Body of pancreas (tissue), 4 donors: Measurements from ENCODE around the gene SAPCD2. TPM values are rescaled to one million over a fixed set of nuclear protein-coding genes. Genes with fewer than 3 reads are reported as not detected.

ENCODE experiments used
- ATAC-seq: fragments of 150-250 bp; one replicate; pipeline ENCODE4 v1.9.1; 2016
- DNase-seq, 4 donors: peaks; one replicate each; pipeline ENCODE4 v3.0.0-alpha.2; 2019
- H3K27ac ChIP-seq, 4 donors: fragments of 200-600 bp; sonication (generic); 1 replicate in 3 of 4; 2 replicates in 1 of 4; pipeline versions ENCODE4 v1.5.1 to v1.6.1; 2016 to 2019; ENCODE audit warnings: mild to moderate bottlenecking in 1 of 4, mixed read lengths in 1 of 4, moderate library complexity in 1 of 4
- H3K27me3 ChIP-seq, 2 donors: fragments of 200-600 bp; sonication (generic); one replicate each; pipeline ENCODE4 v1.6.0; 2016; ENCODE audit warnings: mild to moderate bottlenecking in 1 of 2
- H3K36me3 ChIP-seq, 2 donors: fragments of 200-600 bp; sonication (generic); replicated peaks in 1 of 2; 2 replicates each; pipeline ENCODE4 v1.5.1; 2016; ENCODE audit warnings: low read depth in 2 of 2; ENCODE audit not compliant: insufficient read depth in 1 of 2
- H3K4me1 ChIP-seq: fragments of 200-600 bp; sonication (generic); one replicate; pipeline ENCODE4 v1.6.0; 2016
- H3K4me3 ChIP-seq, 2 donors: fragments of 200-600 bp; sonication (generic); 1 replicate in 1 of 2; 2 replicates in 1 of 2; pipeline ENCODE4 v1.5.1; 2016 to 2019
- H3K9me3 ChIP-seq, 3 donors: fragments of 200-600 bp; sonication (generic); 1 replicate in 2 of 3; 2 replicates in 1 of 3; pipeline ENCODE4 v1.5.1; 2016
- POLR2A ChIP-seq, 3 donors: fragments of 450-650 bp; IDR thresholded peaks; one replicate each; pipeline ENCODE4 v1.6.1; 2016; ENCODE audit warnings: antibody characterized with exemption in 3 of 3, mild to moderate bottlenecking in 2 of 3
- WGBS, 2 donors: methylation state at CpG; one replicate each; pipeline ENCODE4 v1.1.5; 2017; 5-methylcytosine and 5-hydroxymethylcytosine counted together
- intact Hi-C: fragments of 100-400 bp; cut with DNase I; formaldehyde crosslinking; loops from one replicate; pipeline ENCODE4 v1.15.1; 2023
- total RNA-seq, 2 donors: library from RNA; depleted of rRNA; stranded (reverse); fragments of >200 nt; gene quantifications; one replicate each; pipeline ENCODE4 v1.1.0, GENCODE V29; 2016
- TF ChIP-seq, protein P1 (sequence below), 7 experiments: fragments of 450-650 bp in 4 of 7; fragments of 200-600 bp in 3 of 7; sonication (generic) in 3 of 7; IDR thresholded peaks; one replicate each; pipeline ENCODE4 v1.5.1; 2016 to 2019; ENCODE audit warnings: antibody characterized with exemption in 7 of 7

Gene SAPCD2
- total RNA-seq, 2 donors from 2014 or later, result 0.66 to 0.78 TPM

DNA sequence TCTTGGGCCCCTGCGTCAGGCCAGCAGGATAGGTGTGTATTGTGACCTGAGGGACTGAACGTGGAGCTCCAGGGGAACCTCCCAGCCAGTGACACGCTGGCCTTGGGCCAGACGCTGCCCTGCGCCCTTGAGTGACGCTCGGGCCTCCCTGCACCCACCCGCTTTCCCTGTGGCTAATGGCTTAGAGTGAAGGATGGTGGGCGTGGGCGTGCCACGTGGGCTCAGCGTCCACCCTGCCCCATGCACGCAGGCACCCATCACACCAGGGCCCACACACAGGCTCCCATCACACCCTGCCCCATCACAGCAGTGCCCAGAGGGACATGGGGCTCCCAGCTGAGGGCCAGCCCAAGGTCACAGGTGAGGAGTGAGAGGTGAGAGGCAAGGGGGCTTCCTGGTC is 33.3 kb downstream of the SAPCD2 start:
- Histone ChIP-seq H3K4me3 (no peak overlapping the region), H3K4me1 (peaks cover 13% of the 10 kb centered on the region), H3K36me3 (no peaks in the 10 kb centered on the region), H3K9me3 (no peaks in the 10 kb centered on the region), H3K27me3 (no peaks in the 10 kb centered on the region), H3K27ac (no peak overlapping the region)
- no peak for ATAC-seq
- no peak for TF ChIP-seq POLR2A (IDR thresholded peaks at IDR 0.05)
- TF ChIP-seq, protein P1, sequence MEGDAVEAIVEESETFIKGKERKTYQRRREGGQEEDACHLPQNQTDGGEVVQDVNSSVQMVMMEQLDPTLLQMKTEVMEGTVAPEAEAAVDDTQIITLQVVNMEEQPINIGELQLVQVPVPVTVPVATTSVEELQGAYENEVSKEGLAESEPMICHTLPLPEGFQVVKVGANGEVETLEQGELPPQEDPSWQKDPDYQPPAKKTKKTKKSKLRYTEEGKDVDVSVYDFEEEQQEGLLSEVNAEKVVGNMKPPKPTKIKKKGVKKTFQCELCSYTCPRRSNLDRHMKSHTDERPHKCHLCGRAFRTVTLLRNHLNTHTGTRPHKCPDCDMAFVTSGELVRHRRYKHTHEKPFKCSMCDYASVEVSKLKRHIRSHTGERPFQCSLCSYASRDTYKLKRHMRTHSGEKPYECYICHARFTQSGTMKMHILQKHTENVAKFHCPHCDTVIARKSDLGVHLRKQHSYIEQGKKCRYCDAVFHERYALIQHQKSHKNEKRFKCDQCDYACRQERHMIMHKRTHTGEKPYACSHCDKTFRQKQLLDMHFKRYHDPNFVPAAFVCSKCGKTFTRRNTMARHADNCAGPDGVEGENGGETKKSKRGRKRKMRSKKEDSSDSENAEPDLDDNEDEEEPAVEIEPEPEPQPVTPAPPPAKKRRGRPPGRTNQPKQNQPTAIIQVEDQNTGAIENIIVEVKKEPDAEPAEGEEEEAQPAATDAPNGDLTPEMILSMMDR (IDR thresholded peaks at IDR 0.05), result no peak
- intact Hi-C loops, result loop anchor here (5.0 kb wide), 1 partner anchor 250 kb away; no protein-coding TSS in a partner anchor
- WGBS, 2 donors, result 58 to 60% methylated on average over 1 to 12 of the region's 13 CpGs
- DNase-seq, result no peak

DNA sequence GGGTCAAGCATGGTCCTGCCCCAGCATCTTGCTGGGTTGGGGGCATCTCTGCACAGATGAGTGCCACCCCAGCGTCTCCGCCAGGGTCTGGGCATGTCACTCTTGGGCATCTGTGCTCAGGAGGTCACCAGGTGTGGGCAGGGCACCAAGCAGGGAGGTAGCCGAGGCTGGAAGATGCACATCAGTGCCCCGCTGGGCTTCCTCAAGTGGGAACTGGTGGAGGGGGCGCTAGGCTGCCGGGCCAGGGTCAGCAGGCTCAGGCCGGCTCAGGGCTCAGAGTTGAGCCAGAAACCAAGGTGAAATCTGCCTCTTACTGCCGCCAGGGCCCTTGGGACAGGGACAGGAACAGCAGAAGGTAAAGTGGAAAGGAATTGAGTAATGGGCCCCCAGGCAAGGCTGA is 34.4 kb downstream of the SAPCD2 start:
- H3K9me3 ChIP-seq, result no peaks in the 10 kb centered on the region
- TF ChIP-seq, protein P1 (IDR thresholded peaks at IDR 0.05), result no peak
- TF ChIP-seq POLR2A (IDR thresholded peaks at IDR 0.05), result no peak
- no peaks in the 10 kb centered on the region for H3K36me3 ChIP-seq
- H3K27ac ChIP-seq, result no peak overlapping the region
- H3K27me3 ChIP-seq, result no peaks in the 10 kb centered on the region
- intact Hi-C loops, result loop anchor here (5.0 kb wide), 1 partner anchor 249 kb away; no protein-coding TSS in a partner anchor
- ATAC-seq (no peak), DNase-seq (no peak)
- no peak overlapping the region for H3K4me3 ChIP-seq
- peaks cover 13% of the 10 kb centered on the region for H3K4me1 ChIP-seq
- whole genome bisulfite sequencing, 2 donors, result 17 to 76% methylated on average over 2 to 8 of the region's 8 CpGs

DNA sequence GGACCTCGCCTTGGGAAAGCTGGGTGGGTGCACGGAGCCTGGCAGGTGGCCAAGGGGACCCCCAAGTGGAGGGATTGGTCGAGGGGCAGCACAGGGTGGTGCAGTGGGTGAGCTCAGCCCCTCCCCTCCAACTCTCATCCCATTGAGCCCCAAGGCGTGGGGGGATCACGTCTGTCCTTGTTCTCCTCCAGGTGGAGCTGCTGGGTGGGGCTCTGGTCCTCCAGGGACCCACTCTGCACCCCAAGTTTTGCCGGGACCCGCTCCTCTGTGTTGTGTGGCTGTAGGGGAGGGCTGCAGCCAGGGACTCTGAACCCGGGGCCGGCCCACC is 34.9 kb downstream of the SAPCD2 start:
- DNase-seq (no peak), ATAC-seq (no peak)
- no peaks in the 10 kb centered on the region for H3K36me3 ChIP-seq
- no peaks in the 10 kb centered on the region for H3K9me3 ChIP-seq
- no peak for TF ChIP-seq POLR2A (IDR thresholded peaks at IDR 0.05)
- TF ChIP-seq, protein P1 (IDR thresholded peaks at IDR 0.05), result no peak
- WGBS, 2 donors, result 30% methylated on average over 9 of the region's 9 CpGs; no CpG with 5 or more reads in 1 of the 2 donors
- H3K27ac ChIP-seq, result no peak overlapping the region
- no peak overlapping the region for H3K4me3 ChIP-seq
- H3K4me1 ChIP-seq, result peaks cover 13% of the 10 kb centered on the region
- intact Hi-C loops, result loop anchor here (5.0 kb wide), 1 partner anchor 248 kb away; no protein-coding TSS in a partner anchor
- H3K27me3 ChIP-seq, result no peaks in the 10 kb centered on the region

DNA sequence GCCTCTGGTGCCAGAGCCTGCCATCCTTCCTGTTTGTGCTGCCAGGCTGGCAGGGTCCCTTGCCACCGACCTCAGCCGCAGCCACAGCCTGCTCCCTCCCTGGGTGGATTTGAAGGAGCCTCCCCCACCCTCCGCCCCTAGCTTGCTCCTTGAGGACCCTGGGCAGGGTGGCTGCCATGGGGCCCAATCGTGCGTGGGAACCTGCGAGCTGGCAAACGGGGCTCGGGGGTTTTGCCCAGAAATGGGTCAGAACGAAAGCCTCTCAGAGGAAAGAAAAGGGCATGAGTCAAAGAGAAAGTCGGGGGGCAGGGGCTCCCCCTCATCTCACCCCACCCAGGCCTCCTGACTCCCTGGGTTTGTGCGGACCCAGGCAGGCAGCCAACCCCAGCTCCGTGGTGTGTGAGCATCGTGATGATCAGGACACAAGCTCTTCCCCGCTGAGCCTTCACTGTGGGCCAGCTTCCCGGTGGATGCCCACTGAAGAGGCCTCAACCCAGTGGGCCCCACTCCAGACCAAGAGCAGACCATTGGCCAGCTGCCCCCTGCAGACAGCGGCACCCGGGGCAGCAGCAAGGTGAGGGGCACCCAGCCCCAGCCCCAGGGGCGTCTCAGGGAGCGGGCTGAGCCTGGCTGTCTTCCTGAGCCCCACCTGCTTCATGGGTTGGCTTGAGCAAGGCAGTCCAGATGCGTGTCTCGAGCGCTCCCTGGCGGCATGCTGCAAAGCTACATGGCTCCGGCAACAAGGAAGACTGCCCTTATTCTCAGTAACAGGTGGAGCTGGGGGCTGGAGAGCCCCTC is 35.4 kb downstream of the SAPCD2 start:
- H3K27ac ChIP-seq, result no peak overlapping the region
- intact Hi-C loops, result loop anchor here (5.0 kb wide), 1 partner anchor 248 kb away; no protein-coding TSS in a partner anchor
- H3K4me3 ChIP-seq, result no peak overlapping the region

More for the DNA sequence above, 35.4 kb downstream of the SAPCD2 start:
- H3K4me1 ChIP-seq, result peaks cover 13% of the 10 kb centered on the region
- ATAC-seq (peak; percentile 88), DNase-seq (peak; percentile 79 to 85 (median 80))
- H3K36me3 ChIP-seq, result no peaks in the 10 kb centered on the region
- 10 to 13% methylated on average over 13 to 23 of the region's 24 CpGs for WGBS, 2 donors
- no peaks in the 10 kb centered on the region for H3K9me3 ChIP-seq
- H3K27me3 ChIP-seq, result no peaks in the 10 kb centered on the region
- TF ChIP-seq POLR2A (IDR thresholded peaks at IDR 0.05), result no peak
- TF ChIP-seq, protein P1 (IDR thresholded peaks at IDR 0.05), result peak; percentile 84 to 92 (median 90)
